Tongue (tissue), 2 donors: ENCODE data around the gene RNF144A. TPM values are rescaled to one million over a fixed set of nuclear protein-coding genes. Genes with fewer than 3 reads are reported as not detected.

ENCODE experiments used
- DNase-seq: peaks from one replicate; pipeline ENCODE4 v3.0.0-alpha.2; 2015
- total RNA-seq: library from RNA; depleted of rRNA; stranded (reverse); fragments of >200 nt; gene quantifications from one replicate; pipeline ENCODE4 v1.2.3, GENCODE V29; 2014

The RNF144A gene
- total RNA-seq, 1 donor from 2014 or later: 25.5 TPM

- no peak for DNase-seq
These were observed 105.5 kb downstream of the RNF144A start for GRCh38 chr2:7022492-7023385.

GRCh38 chr2:7023542-7023941 is 106.3 kb downstream of the RNF144A start:
- no peak for DNase-seq

GRCh38 chr2:7024261-7024660 is 107.0 kb downstream of the RNF144A start:
- no peak for DNase-seq

GRCh38 chr2:7025082-7025481 is 107.9 kb downstream of the RNF144A start:
- no peak for DNase-seq

- DNase-seq: no peak
These were observed 109.5 kb downstream of the RNF144A start for GRCh38 chr2:7026742-7027141.

GRCh38 chr2:7027411-7027810 is 110.2 kb downstream of the RNF144A start:
- no peak for DNase-seq

DNA sequence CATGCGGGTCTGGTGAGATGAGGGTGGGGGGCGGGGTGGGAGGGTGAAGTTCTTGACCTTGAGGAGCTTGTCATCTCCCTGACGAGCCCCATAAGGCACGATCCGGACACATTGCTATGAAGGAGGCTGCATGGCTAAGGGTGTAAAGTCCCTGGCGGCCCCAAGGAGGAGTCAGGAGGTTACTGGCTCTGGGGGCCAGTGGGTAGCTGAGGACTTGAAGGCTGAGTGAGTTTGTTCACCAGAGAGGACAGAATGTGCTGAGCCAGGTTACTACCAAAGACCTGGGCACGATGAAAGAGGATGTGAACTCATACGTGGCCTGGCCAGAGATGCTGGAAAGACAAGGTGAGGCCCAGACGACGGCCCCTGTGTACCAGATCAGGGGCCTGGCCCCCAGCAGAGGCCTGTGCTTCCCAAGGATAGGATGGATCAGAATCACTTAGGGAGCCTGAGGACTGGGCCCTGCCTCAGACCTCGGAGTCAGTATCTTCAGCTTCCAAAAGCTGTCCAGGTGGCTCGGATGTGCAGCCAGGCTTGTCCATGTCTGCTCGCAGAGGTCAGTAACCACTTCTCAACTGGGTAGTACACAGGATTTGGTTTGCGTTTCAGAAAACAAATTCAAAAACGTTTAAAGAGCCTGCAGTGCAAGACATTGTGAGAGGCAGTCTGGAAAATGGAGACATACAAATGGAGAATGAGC is 110.9 kb downstream of the RNF144A start:
- no peak for DNase-seq

DNA sequence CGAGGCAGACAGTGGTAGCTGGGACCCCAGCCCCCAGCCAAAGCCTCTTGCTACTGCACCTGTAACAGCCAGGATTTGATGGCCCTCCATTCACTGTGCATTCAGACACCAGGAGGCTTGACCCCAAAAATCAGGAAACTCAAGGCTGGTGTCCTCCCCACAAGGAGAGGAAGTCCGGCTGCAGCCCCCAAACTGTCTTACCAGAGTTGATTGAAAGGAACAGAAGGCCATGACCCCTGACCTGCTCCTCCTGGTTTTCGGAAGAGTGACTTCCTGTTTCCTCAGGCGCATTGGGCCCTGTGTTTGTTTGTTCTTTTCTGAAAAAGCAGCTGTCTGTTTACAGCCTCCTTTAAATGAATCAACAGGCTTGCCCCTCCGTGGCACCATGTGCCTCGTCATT is 111.6 kb downstream of the RNF144A start:
- DNase-seq: no peak

DNA sequence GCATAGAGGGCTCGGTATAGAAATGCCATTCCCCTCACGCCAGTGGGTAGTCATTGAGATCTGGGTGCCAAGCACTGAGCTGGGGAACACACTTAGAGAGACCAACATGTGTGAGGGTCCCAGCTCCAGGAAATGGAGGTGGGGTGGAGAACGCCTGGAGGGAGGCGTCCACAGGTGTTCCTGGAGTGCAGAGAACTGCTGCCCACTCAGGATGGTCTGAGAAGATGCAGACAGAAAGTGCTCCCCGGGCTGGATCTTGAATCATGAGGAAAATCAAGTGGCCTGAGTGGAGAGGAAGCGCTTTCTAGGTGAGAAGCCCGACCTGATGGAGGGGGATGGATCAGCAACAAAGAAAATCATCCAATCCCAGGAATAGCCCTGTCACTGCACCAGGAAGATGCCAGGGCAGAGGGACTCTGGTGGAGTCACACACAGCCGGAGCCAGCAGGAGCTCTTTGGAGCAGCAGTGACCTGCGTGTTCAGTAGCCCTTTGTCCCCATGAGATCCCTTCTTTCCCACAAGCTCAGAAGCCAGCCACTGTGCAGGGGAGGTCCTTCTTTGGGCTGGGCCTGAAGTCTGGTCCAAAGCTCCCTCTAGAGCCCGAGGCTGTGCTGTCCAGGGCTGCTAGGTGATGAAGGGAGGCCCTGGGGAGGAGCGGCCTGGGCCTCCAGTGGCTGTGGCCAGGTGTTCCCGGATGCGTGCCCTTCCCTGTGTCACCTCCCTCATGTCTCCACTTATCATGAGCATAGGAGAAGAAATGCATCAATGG is 112.3 kb downstream of the RNF144A start:
- DNase-seq: no peak

DNA sequence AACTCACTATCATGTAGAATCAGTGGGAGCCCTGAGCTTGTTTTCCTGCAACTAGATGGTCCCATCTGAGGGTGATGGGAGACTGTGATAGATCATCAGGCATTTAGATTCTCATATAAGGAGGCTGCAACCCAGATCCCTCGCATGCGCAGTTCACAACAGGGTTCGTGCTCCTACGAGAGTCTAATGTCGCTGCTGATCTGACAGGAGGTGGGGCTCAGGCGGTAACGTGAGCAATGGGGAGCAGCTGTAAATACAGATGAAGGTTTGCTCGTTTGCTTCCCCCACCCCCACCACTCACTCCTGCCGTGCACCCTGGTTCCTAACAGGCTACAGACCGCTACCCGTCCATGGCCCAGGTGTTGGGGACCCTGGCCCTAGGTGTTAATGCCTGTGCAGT is 113.6 kb downstream of the RNF144A start:
- no peak for DNase-seq

DNA sequence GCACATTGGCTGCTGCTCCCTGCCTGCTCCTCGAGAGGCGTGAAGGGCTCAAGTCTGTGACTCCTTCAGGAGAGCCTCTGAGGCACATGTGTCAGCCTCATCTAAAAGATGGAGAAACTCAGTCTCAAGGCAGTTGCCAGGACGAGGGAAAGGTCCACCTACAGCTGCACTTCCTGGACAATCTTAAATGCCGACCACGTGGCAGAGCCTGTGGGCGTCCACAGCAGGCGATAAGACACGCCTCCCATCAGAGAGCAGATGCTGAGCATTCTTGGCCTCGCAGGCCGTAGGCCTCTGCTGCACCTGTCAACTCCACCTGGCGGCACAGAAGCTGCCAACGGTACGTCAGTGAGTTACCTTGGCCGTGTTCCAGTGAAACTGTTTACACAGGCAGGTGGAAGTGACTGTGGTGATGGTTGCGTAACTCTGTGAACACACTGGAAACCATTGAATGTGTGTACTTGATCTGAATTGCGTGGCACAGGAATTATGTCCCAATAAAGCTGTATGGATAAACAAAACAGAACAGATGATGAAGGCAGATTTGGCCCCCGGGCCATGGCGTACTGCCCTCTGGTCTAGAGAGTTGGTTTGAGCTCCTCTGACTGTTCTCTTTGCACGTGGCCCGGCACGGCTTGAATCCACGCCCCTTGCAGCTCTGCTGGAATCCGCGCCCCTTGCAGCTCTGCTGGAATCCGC is 114.5 kb downstream of the RNF144A start:
- peak; percentile 88 for DNase-seq

DNA sequence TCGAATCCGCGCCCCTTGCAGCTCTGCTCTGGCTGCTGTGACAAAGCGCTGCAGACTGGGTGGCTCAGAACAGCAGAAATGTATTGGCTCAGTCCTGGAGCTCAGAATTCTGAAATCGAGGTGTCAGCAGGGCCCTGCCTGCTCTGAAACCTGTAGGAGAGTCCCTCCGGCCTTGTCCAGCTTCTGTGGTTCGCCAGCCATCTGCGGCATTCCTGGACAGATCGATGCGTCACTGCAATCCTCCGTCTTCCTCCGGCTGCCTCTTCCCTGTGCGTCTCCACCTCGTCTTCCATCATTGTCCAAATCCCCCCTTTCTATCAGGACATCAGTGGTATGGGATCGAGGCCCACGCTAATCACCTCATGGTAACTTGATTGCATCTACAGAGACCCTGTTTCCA is 115.2 kb downstream of the RNF144A start:
- no peak for DNase-seq

DNA sequence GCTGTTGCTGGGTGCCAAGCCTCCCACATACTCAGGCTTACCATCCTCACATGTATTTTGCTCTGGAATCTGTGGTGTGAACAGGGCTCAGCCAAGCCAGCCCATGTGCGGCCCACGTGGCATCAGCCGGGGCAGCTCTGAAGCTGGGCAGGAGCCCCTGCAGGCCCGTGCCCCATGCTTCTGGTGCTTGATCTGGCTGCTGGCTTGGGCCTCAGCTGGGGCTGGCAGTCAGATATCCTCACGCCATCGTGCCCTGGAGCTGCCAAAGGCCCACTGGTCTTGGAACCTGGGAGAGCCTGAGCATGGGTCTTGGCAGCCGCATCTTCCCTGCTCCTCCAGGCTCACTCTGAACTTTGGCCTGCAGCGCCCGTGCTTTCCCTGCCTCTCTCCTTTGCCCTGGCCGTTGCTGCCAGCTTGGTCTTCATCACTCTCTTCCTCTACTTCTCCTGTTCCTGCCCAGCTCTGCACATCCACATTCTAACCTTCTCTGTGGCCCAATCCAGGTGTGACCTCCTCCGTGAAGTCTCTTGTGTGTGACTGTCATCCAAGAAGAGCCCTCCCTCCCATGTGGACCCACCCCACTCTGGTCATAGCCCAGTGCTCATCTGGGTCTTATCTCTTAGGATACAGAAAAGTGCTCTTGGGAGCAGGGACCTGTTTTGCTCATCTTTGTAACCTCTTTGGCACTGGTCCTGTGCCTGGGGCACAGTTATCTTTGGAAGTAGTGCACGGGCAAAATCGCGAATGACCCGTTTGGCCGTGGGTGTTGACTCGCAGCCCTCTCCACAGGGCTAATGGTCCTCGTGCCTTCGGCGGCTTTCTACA is 116.1 kb downstream of the RNF144A start:
- no peak for DNase-seq

DNA sequence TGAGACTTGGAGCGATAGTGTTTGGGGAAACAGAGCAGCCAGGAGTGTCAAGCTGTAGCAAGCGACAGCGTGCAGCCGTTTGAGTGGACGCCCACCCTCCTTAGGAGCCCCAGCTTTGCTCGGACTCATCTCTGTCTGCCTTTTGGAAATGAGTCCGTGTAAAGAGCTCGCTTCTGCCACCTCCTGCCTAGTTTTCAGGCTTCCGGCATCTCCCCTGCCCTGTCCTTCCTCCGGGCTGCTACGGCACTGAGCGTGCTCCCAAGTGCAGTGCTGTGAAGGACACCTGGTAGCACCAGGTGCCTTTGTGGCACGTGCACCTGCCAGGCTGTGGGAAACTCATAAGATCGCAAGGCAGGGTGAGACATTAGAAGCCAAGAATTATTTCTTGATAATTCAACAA is 117.1 kb downstream of the RNF144A start:
- no peak for DNase-seq

GRCh38 chr2:7035884-7036283 is 118.7 kb downstream of the RNF144A start:
- DNase-seq: no peak

GRCh38 chr2:7037340-7038333 is 120.4 kb downstream of the RNF144A start:
- peak; percentile 85 for DNase-seq

GRCh38 chr2:7040547-7040946 is 123.3 kb downstream of the RNF144A start:
- DNase-seq: no peak

- no peak for DNase-seq
These were observed 124.2 kb downstream of the RNF144A start for GRCh38 chr2:7041421-7041820.

GRCh38 chr2:7043690-7044089 is 126.5 kb downstream of the RNF144A start:
- DNase-seq: no peak
